Measurements from ENCODE around the gene PDLIM7. TPM values are rescaled to one million over a fixed set of nuclear protein-coding genes. Genes with fewer than 3 reads are reported as not detected.

The PDLIM7 gene
- total RNA-seq, 2 experiments from 2014 or later: 38.8 to 58.0 TPM

GRCh38 chr5:177444106-177445051 is 53.0 kb downstream of the PDLIM7 start:
- no peak overlapping the region for H2AFZ ChIP-seq (ENCODE audit: low read length)
- peaks cover 44% of the 10 kb centered on the region for H3K4me1 ChIP-seq (ENCODE audit: insufficient read depth, low read length, poor library complexity, severe bottlenecking)
- POLR2A ChIA-PET: interaction anchor here (0.5 to 1.8 kb wide), 6 partner anchors 11 to 92 kb away, joined by 3 to 10 read pairs (median 4); partner anchors contain the start of gene GRK6
- no peak overlapping the region for H3K4me2 ChIP-seq (ENCODE audit: low read length)
- H3K27ac ChIP-seq (ENCODE audit: low read depth, low read length, poor library complexity, severe bottlenecking): no peak overlapping the region
- peak; percentile 20 for DNase-seq (ENCODE audit: low spot score)
- H3K9me3 ChIP-seq (ENCODE audit: low read length): no peaks in the 10 kb centered on the region
- intact Hi-C loops (cut with micrococcal nuclease; ENCODE audit: unreplicated experiment): loop anchor here (2.0 kb wide), 1 partner anchor 14 kb away; no protein-coding TSS in a partner anchor
- H3K36me3 ChIP-seq (ENCODE audit: insufficient read depth, low read length): peaks cover 33% of the 10 kb centered on the region
- H4K20me1 ChIP-seq (ENCODE audit: insufficient read depth, low read length): 0 out of 2 replicates have a peak, but pooled peaks cover 9% of the 10 kb centered on the region
- H3K9me2 ChIP-seq (ENCODE audit: insufficient read depth, low read length): no peaks in the 10 kb centered on the region
- no peak overlapping the region for H3K4me3 ChIP-seq (ENCODE audit: low read depth, low read length, poor library complexity, severe bottlenecking)
- CTCF ChIA-PET (ENCODE audit: unreplicated experiment): interaction anchor here (0.6 to 0.7 kb wide), 3 partner anchors 18 to 78 kb away, joined by 3 to 6 read pairs (median 3); no protein-coding TSS in a partner anchor
- BruUV-seq (replicated peaks): no TSS peak
- TF ChIP-seq EZH2phosphoT487 (IDR thresholded peaks at IDR 0.05; ENCODE audit: borderline replicate concordance, low read depth, low read length) (no peak), CTCF (conservative IDR thresholded peaks at IDR 0.05; ENCODE audit: low read length) (no peak)
- no peaks in the 10 kb centered on the region for H3K79me2 ChIP-seq (ENCODE audit: insufficient read depth, low read depth, low read length)

GRCh38 chr5:177443144-177443983 is 54.0 kb downstream of the PDLIM7 start:
- no peaks in the 10 kb centered on the region for H4K20me1 ChIP-seq (ENCODE audit: insufficient read depth, low read length)
- no peaks in the 10 kb centered on the region for H3K9me3 ChIP-seq (ENCODE audit: low read length)
- peak; percentile 25 for DNase-seq (ENCODE audit: low spot score)
- intact Hi-C loops (cut with micrococcal nuclease; ENCODE audit: unreplicated experiment): no loop called here
- no peak for TF ChIP-seq EZH2phosphoT487 (IDR thresholded peaks at IDR 0.05; ENCODE audit: borderline replicate concordance, low read depth, low read length)
- no peak for TF ChIP-seq CTCF (conservative IDR thresholded peaks at IDR 0.05; ENCODE audit: low read length)
- peaks cover 34% of the 10 kb centered on the region for H3K4me1 ChIP-seq (ENCODE audit: insufficient read depth, low read length, poor library complexity, severe bottlenecking)
- H3K4me2 ChIP-seq (ENCODE audit: low read length): no peak overlapping the region
- no peak overlapping the region for H3K4me3 ChIP-seq (ENCODE audit: low read depth, low read length, poor library complexity, severe bottlenecking)
- H3K27ac ChIP-seq (ENCODE audit: low read depth, low read length, poor library complexity, severe bottlenecking): no peak overlapping the region
- H3K9me2 ChIP-seq (ENCODE audit: insufficient read depth, low read length): no peaks in the 10 kb centered on the region
- BruUV-seq (replicated peaks): no TSS peak
- H3K36me3 ChIP-seq (ENCODE audit: insufficient read depth, low read length): peaks cover 40% of the 10 kb centered on the region
- H2AFZ ChIP-seq (ENCODE audit: low read length): no peak overlapping the region
- H3K79me2 ChIP-seq (ENCODE audit: insufficient read depth, low read depth, low read length): no peaks in the 10 kb centered on the region
- ChIA-PET CTCF (ENCODE audit: unreplicated experiment) (no interaction called here), POLR2A (interaction anchor here (0.7 kb wide), 1 partner anchor 16 kb away, joined by 3 read pairs; no protein-coding TSS in a partner anchor)

Measured in OCI-LY7 (cell line).